Neuron (in vitro differentiated cells): ENCODE results near the gene FLVCR1.
"Not testable (repeated sequence)": the region's sequence is repeated elsewhere in the genome, so short reads cannot be mapped to it uniquely, and the experiment has no call there.

Experiments used
- H2AFZ ChIP-seq: one replicate; pipeline ENCODE4 v1.6.1; 2013; ENCODE audit warnings: low read depth, mild to moderate bottlenecking, inconsistent platforms, low read length, moderate library complexity
- H3K27me3 ChIP-seq: one replicate; pipeline ENCODE4 v1.6.1; 2013; ENCODE audit warnings: low read length; ENCODE audit not compliant: insufficient read depth
- H3K36me3 ChIP-seq: one replicate; pipeline ENCODE4 v1.6.1; 2013; ENCODE audit warnings: low read length; ENCODE audit not compliant: insufficient read depth
- H3K4me1 ChIP-seq: one replicate; pipeline ENCODE4 v1.6.1; 2013; ENCODE audit warnings: low read length; ENCODE audit not compliant: insufficient read depth
- H3K4me3 ChIP-seq: 2 replicates; pipeline ENCODE4 v1.5.1; 2013; ENCODE audit warnings: mild to moderate bottlenecking, low read length, moderate library complexity
- H3K9me3 ChIP-seq: one replicate; pipeline ENCODE4 v1.6.1; 2013; ENCODE audit warnings: low read length

The FLVCR1 gene

GRCh38 chr1:212873518-212873917 lies 15.4 kb downstream of the FLVCR1 start:
- H3K27me3 ChIP-seq = no peaks in the 10 kb centered on the region
- H3K4me1 ChIP-seq = no peaks in the 10 kb centered on the region
- no peak overlapping the region for H3K4me3 ChIP-seq
- no peak overlapping the region for H2AFZ ChIP-seq
- H3K9me3 ChIP-seq = peaks cover 2% of the 10 kb centered on the region
- H3K36me3 ChIP-seq = peaks cover 71% of the 10 kb centered on the region

GRCh38 chr1:212878418-212878817 lies 20.3 kb downstream of the FLVCR1 start:
- peaks cover 48% of the 10 kb centered on the region for H3K36me3 ChIP-seq

GRCh38 chr1:212879947-212880690 lies 22.0 kb downstream of the FLVCR1 start:
- no peaks in the 10 kb centered on the region for H3K27me3 ChIP-seq
- H2AFZ ChIP-seq = no peak overlapping the region
- peaks cover 53% of the 10 kb centered on the region for H3K36me3 ChIP-seq
- no peaks in the 10 kb centered on the region for H3K4me1 ChIP-seq
- peaks cover 2% of the 10 kb centered on the region for H3K9me3 ChIP-seq
- H3K4me3 ChIP-seq = no peak overlapping the region

More at GRCh38 chr1:212878418-212878817, 20.3 kb downstream of the FLVCR1 start:
- H3K27me3 ChIP-seq = no peaks in the 10 kb centered on the region
- no peak overlapping the region for H3K4me3 ChIP-seq
- H3K9me3 ChIP-seq = peaks cover 2% of the 10 kb centered on the region
- H2AFZ ChIP-seq = no peak overlapping the region
- H3K4me1 ChIP-seq = no peaks in the 10 kb centered on the region

GRCh38 chr1:212884592-212884991 lies 26.5 kb downstream of the FLVCR1 start:
- Histone ChIP-seq H2AFZ (no peak overlapping the region), H3K4me1 (no peaks in the 10 kb centered on the region), H3K27me3 (no peaks in the 10 kb centered on the region), H3K36me3 (peaks cover 71% of the 10 kb centered on the region), H3K9me3 (no peaks in the 10 kb centered on the region), H3K4me3 (no peak overlapping the region)

- Histone ChIP-seq H3K27me3 (no peaks in the 10 kb centered on the region), H3K4me1 (no peaks in the 10 kb centered on the region), H3K9me3 (no peaks in the 10 kb centered on the region), H3K36me3 (peaks cover 85% of the 10 kb centered on the region), H3K4me3 (no peak overlapping the region), H2AFZ (no peak overlapping the region)
Observed at GRCh38 chr1:212892108-212892507, 34.0 kb downstream of the FLVCR1 start.

GRCh38 chr1:212899845-212900244 lies 41.8 kb downstream of the FLVCR1 start:
- Histone ChIP-seq H3K9me3 (peaks cover 9% of the 10 kb centered on the region), H3K4me3 (no peak overlapping the region)

GRCh38 chr1:212901290-212901689 lies 43.2 kb downstream of the FLVCR1 start:
- H3K9me3 ChIP-seq = peaks cover 9% of the 10 kb centered on the region
- no peaks in the 10 kb centered on the region for H3K27me3 ChIP-seq
- H3K36me3 ChIP-seq = peaks cover 27% of the 10 kb centered on the region

More at GRCh38 chr1:212899845-212900244, 41.8 kb downstream of the FLVCR1 start:
- no peaks in the 10 kb centered on the region for H3K27me3 ChIP-seq
- H3K36me3 ChIP-seq = peaks cover 40% of the 10 kb centered on the region
- H3K4me1 ChIP-seq = no peaks in the 10 kb centered on the region
- H2AFZ ChIP-seq = no peak overlapping the region

GRCh38 chr1:212902054-212902453 lies 44.0 kb downstream of the FLVCR1 start:
- no peaks in the 10 kb centered on the region for H3K27me3 ChIP-seq
- H2AFZ ChIP-seq = no peak overlapping the region
- H3K4me3 ChIP-seq = no peak overlapping the region
- H3K4me1 ChIP-seq = no peaks in the 10 kb centered on the region
- H3K9me3 ChIP-seq = peaks cover 9% of the 10 kb centered on the region
- H3K36me3 ChIP-seq = peaks cover 24% of the 10 kb centered on the region

More at GRCh38 chr1:212901290-212901689, 43.2 kb downstream of the FLVCR1 start:
- Histone ChIP-seq H2AFZ (no peak overlapping the region), H3K4me1 (no peaks in the 10 kb centered on the region), H3K4me3 (no peak overlapping the region)

GRCh38 chr1:212903664-212904063 lies 45.6 kb downstream of the FLVCR1 start:
- H3K9me3 ChIP-seq = peaks cover 9% of the 10 kb centered on the region
- H3K4me1 ChIP-seq = no peaks in the 10 kb centered on the region
- no peak overlapping the region for H2AFZ ChIP-seq
- no peaks in the 10 kb centered on the region for H3K27me3 ChIP-seq
- H3K36me3 ChIP-seq = peaks cover 11% of the 10 kb centered on the region
- no peak overlapping the region for H3K4me3 ChIP-seq

- H3K9me3 ChIP-seq, H3K36me3 ChIP-seq, H3K27me3 ChIP-seq, H2AFZ ChIP-seq, H3K4me1 ChIP-seq, H3K4me3 ChIP-seq: not testable (repeated sequence)
Observed at GRCh38 chr1:212908071-212908470, 50.0 kb downstream of the FLVCR1 start.

GRCh38 chr1:212908971-212909370 lies 50.9 kb downstream of the FLVCR1 start:
- Histone ChIP-seq H3K9me3 (no peaks in the 10 kb centered on the region), H3K36me3 (no peaks in the 10 kb centered on the region), H3K4me1 (no peaks in the 10 kb centered on the region), H3K4me3 (no peak overlapping the region), H3K27me3 (no peaks in the 10 kb centered on the region), H2AFZ (no peak overlapping the region)

- no peaks in the 10 kb centered on the region for H3K9me3 ChIP-seq
- no peak overlapping the region for H2AFZ ChIP-seq
- no peak overlapping the region for H3K4me3 ChIP-seq
- no peaks in the 10 kb centered on the region for H3K36me3 ChIP-seq
- peaks cover 2% of the 10 kb centered on the region for H3K4me1 ChIP-seq
- H3K27me3 ChIP-seq = no peaks in the 10 kb centered on the region
Observed at GRCh38 chr1:212909652-212910063, 51.6 kb downstream of the FLVCR1 start.

- not testable (repeated sequence) for H2AFZ ChIP-seq, H3K4me1 ChIP-seq, H3K27me3 ChIP-seq, H3K36me3 ChIP-seq, H3K4me3 ChIP-seq, H3K9me3 ChIP-seq
Observed at GRCh38 chr1:212910213-212910612, 52.1 kb downstream of the FLVCR1 start.

- H3K4me1 ChIP-seq = peaks cover 13% of the 10 kb centered on the region
- not testable (repeated sequence) for H3K4me3 ChIP-seq, H2AFZ ChIP-seq, H3K9me3 ChIP-seq, H3K27me3 ChIP-seq, H3K36me3 ChIP-seq
Observed at GRCh38 chr1:212913638-212914037, 55.6 kb downstream of the FLVCR1 start.
